HCT116 (cell line): ENCODE data around the gene RHNO1. TPM values are rescaled to one million over a fixed set of nuclear protein-coding genes. Genes with fewer than 3 reads are reported as not detected.

Experiments
- ATAC-seq: fragments of 200-7000 bp; cut with Tn5 transposase; 2 replicates; pipeline ENCODE4 v1.9.1; 2020; ENCODE audit warnings: mild to moderate bottlenecking, moderate library complexity
- BruUV-seq: library from RNA; stranded (reverse); fragments of 400-500 nt; replicated peaks from 2 replicates; lab custom pipeline; 2021; lab: Mats Ljungman, UMichigan
- CTCF ChIA-PET: fragments of 300-600 bp; sonication (Branson Sonifier 250); formaldehyde crosslinking; loops from one replicate; lab custom pipeline; 2021; ENCODE audit warnings: antibody characterized with exemption; lab: Charles Lee
- POLR2A ChIA-PET: fragments of 300-600, 350-600 bp; sonication (Branson Sonifier 250); formaldehyde crosslinking; loops from one replicate; lab custom pipeline; 2021; ENCODE audit warnings: antibody characterized with exemption; lab: Charles Lee
- RAD21 ChIA-PET, 2 experiments: fragments of 300-600 bp; sonication (Branson Sonifier 250); formaldehyde crosslinking; loops; one replicate each; lab custom pipeline; 2023; ENCODE audit warnings: low total read pairs in 2 of 2; ENCODE audit not compliant: uncharacterized antibody in 2 of 2, unreplicated experiment in 2 of 2, low non-redundant PET in 1 of 2; lab: Charles Lee
- DNase-seq: peaks from one replicate; pipeline ENCODE4 v3.0.0-alpha.2; 2010; ENCODE audit warnings: low read depth, low spot score
- H2AFZ ChIP-seq: fragments of 200-600 bp; shearing (Covaris generic), sonication (generic); 2 replicates; pipeline ENCODE4 v1.6.1; 2017; ENCODE audit warnings: low read depth, mixed run types, mixed read lengths, antibody characterized with exemption, low read length; ENCODE audit not compliant: poor library complexity, severe bottlenecking
- H3K27ac ChIP-seq: 2 replicates; pipeline ENCODE4 v1.5.1; 2012; ENCODE audit warnings: low read depth, low read length
- H3K27me3 ChIP-seq: fragments of 200-600 bp; sonication (generic); 2 replicates; pipeline ENCODE4 v1.6.1; 2016; ENCODE audit warnings: mixed run types, low read length, mixed read lengths; ENCODE audit not compliant: insufficient read depth
- H3K36me3 ChIP-seq, 2 experiments: fragments of 200-500 bp in 1 of 2; fragments of 200-600 bp in 1 of 2; sonication (Bioruptor generic) in 1 of 2; sonication (generic) in 1 of 2; 2 replicates each; pipeline versions ENCODE4 v1.5.1 to v1.6.1; 2014 to 2016; ENCODE audit warnings: low read length in 2 of 2, inconsistent platforms in 1 of 2, mixed read lengths in 1 of 2, mixed run types in 1 of 2; ENCODE audit not compliant: insufficient read depth in 2 of 2, control insufficient read depth in 1 of 2
- H3K4me1 ChIP-seq, 2 experiments: fragments of 200-600 bp in 1 of 2; sonication (generic) in 1 of 2; 2 replicates each; pipeline versions ENCODE4 v1.5.1 to v1.6.1; 2012 to 2017; ENCODE audit warnings: low read length in 2 of 2, inconsistent platforms in 1 of 2, mild to moderate bottlenecking in 1 of 2, mixed read lengths in 1 of 2, mixed run types in 1 of 2, moderate library complexity in 1 of 2; ENCODE audit not compliant: insufficient read depth in 2 of 2, control insufficient read depth in 1 of 2
- H3K4me2 ChIP-seq: fragments of 200-600 bp; sonication (generic); 2 replicates; pipeline ENCODE4 v1.6.1; 2017; ENCODE audit warnings: mixed run types, low read length, mixed read lengths
- H3K4me3 ChIP-seq, 2 experiments: fragments of 200-600 bp in 1 of 2; sonication (generic) in 1 of 2; replicated peaks in 1 of 2; 2 replicates each; pipeline ENCODE4 v1.5.1; 2011 to 2016; ENCODE audit warnings: low read length in 2 of 2, control low read depth in 1 of 2, low read depth in 1 of 2, mild to moderate bottlenecking in 1 of 2, mixed read lengths in 1 of 2, mixed run types in 1 of 2
- H3K79me2 ChIP-seq: fragments of 200-600 bp; sonication (generic); 2 replicates; pipeline ENCODE4 v1.6.1; 2017; ENCODE audit warnings: mild to moderate bottlenecking, mixed run types, low read length, moderate library complexity, mixed read lengths; ENCODE audit not compliant: insufficient read depth
- H3K9ac ChIP-seq: fragments of 200-600 bp; sonication (generic); 2 replicates; pipeline ENCODE4 v1.6.1; 2016; ENCODE audit warnings: low read length, mixed read lengths
- H3K9me2 ChIP-seq: fragments of 200-600 bp; sonication (generic), shearing (Covaris generic); 2 replicates; pipeline ENCODE4 v1.6.1; 2017; ENCODE audit warnings: mixed run types, mild to moderate bottlenecking, moderate library complexity; ENCODE audit not compliant: insufficient read depth
- H3K9me3 ChIP-seq, 2 experiments: fragments of 200-500 bp in 1 of 2; fragments of 200-600 bp in 1 of 2; sonication (Bioruptor generic) in 1 of 2; sonication (generic) in 1 of 2; 2 replicates each; pipeline ENCODE4 v1.6.1; 2014 to 2017; ENCODE audit warnings: low read length in 2 of 2, mixed read lengths in 2 of 2, inconsistent platforms in 1 of 2, low read depth in 1 of 2, mild to moderate bottlenecking in 1 of 2, mixed run types in 1 of 2, moderate library complexity in 1 of 2; ENCODE audit not compliant: control insufficient read depth in 1 of 2, insufficient read depth in 1 of 2
- H4K20me1 ChIP-seq: fragments of 200-600 bp; sonication (generic), shearing (Covaris generic); 2 replicates; pipeline ENCODE4 v1.6.1; 2017; ENCODE audit warnings: mixed run types, mild to moderate bottlenecking, moderate library complexity; ENCODE audit not compliant: insufficient read depth
- CBX3 ChIP-seq: IDR thresholded peaks from 2 replicates; pipeline ENCODE4 v1.6.1; 2012; ENCODE audit warnings: low read depth
- CEBPB ChIP-seq: IDR thresholded peaks from 2 replicates; pipeline ENCODE4 v1.6.1; 2012; ENCODE audit warnings: low read depth
- CTCF ChIP-seq, 3 experiments: fragments of 200-600 bp in 1 of 3; sonication (generic) in 1 of 3; IDR thresholded peaks in 2 of 3; conservative IDR thresholded peaks in 1 of 3; 2 replicates each; pipeline ENCODE4 v1.5.1; 2012 to 2017; ENCODE audit warnings: low read depth in 2 of 3, low read length in 2 of 3, antibody characterized with exemption in 1 of 3, borderline replicate concordance in 1 of 3, control low read depth in 1 of 3, mild to moderate bottlenecking in 1 of 3, mixed read lengths in 1 of 3, mixed run types in 1 of 3, moderate library complexity in 1 of 3; ENCODE audit not compliant: insufficient read depth in 1 of 3
- EGR1 ChIP-seq: IDR thresholded peaks from 2 replicates; pipeline ENCODE4 v1.6.1; 2012; ENCODE audit warnings: low read depth
- EZH2phosphoT487 ChIP-seq: fragments of 200-600 bp; IDR thresholded peaks from 2 replicates; pipeline ENCODE4 v1.6.1; 2018; ENCODE audit warnings: antibody characterized with exemption, borderline replicate concordance
- FOSL1 ChIP-seq: IDR thresholded peaks from 2 replicates; pipeline ENCODE4 v1.6.1; 2012; ENCODE audit warnings: low read depth
- JUND ChIP-seq: IDR thresholded peaks from 2 replicates; pipeline ENCODE4 v1.6.1; 2012
- POLR2A ChIP-seq: IDR thresholded peaks from 2 replicates; pipeline ENCODE4 v1.7.0; 2011; ENCODE audit warnings: borderline replicate concordance; ENCODE audit not compliant: insufficient read depth, insufficient read length; ENCODE audit errors: extremely low read depth
- RAD21 ChIP-seq: IDR thresholded peaks from 2 replicates; pipeline ENCODE4 v1.6.1; 2012; ENCODE audit warnings: low read depth, mild to moderate bottlenecking
- REST ChIP-seq: IDR thresholded peaks from 2 replicates; pipeline ENCODE4 v1.6.1; 2012; ENCODE audit warnings: low read depth
- SIN3A ChIP-seq: IDR thresholded peaks from 2 replicates; pipeline ENCODE4 v1.6.1; 2012; ENCODE audit warnings: low read depth
- SP1 ChIP-seq: IDR thresholded peaks from 2 replicates; pipeline ENCODE4 v1.6.1; 2012; ENCODE audit warnings: low read depth
- SRF ChIP-seq: IDR thresholded peaks from 2 replicates; pipeline ENCODE4 v1.6.1; 2012; ENCODE audit warnings: low read depth
- TCF7L2 ChIP-seq: IDR thresholded peaks from 2 replicates; pipeline ENCODE4 v1.7.0; 2011; ENCODE audit warnings: borderline replicate concordance, inconsistent platforms; ENCODE audit not compliant: insufficient read depth, insufficient read length; ENCODE audit errors: extremely low read depth
- ZFX ChIP-seq: fragments of 450-650 bp; IDR thresholded peaks from 2 replicates; pipeline ENCODE4 v1.6.1; 2017
- ZNF274 ChIP-seq: fragments of 200-500 bp; sonication (Bioruptor generic); IDR thresholded peaks from 2 replicates; pipeline ENCODE4 v1.6.1; 2014; ENCODE audit warnings: mild to moderate bottlenecking, low read depth, low read length, inconsistent platforms
- intact Hi-C: fragments of 100-400 bp; cut with micrococcal nuclease; formaldehyde crosslinking; loops from 2 replicates; pipeline ENCODE4 v1.10.0; 2022
- total RNA-seq: library from RNA; stranded (reverse); gene quantifications from one replicate; pipeline ENCODE4 v1.2.1, GENCODE V29; 2021; ENCODE audit not compliant: unreplicated experiment
- TF ChIP-seq, protein P1 (sequence below): IDR thresholded peaks from 2 replicates; pipeline ENCODE4 v1.6.1; 2012

RHNO1 gene
- total RNA-seq, 1 experiment from 2014 or later, result 29.7 TPM

DNA sequence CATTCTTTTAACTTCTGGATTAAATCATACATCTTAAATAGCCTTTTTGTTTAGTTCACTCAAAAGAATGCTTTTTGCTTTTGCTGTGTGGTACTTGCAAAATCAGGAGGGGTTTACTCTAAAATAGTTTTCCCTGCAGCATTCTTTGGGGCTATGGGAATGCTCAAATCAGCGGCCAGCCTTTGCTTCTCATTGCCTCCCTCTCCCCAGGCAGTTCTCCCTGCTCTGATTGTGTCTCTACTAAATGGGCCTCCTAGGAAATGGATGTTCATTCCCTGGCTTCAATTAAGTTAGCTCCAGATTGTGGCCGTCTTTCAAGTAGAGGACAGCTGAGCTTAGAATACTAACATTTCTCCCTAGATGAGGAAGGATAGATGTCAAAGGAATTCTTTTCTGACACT is 18.0 kb downstream of the RHNO1 start:
- Histone ChIP-seq H3K79me2 (peaks cover 56% of the 10 kb centered on the region), H3K9me3 (no peaks in the 10 kb centered on the region), H3K27ac (no peak overlapping the region), H3K4me1 (peaks cover 19 to 26% of the 10 kb centered on the region in 2 experiments), H3K36me3 (no peaks in the 10 kb centered on the region), H4K20me1 (no peaks in the 10 kb centered on the region), H3K9ac (no peak overlapping the region), H3K9me2 (no peaks in the 10 kb centered on the region), H2AFZ (no peak overlapping the region), H3K4me2 (no peak overlapping the region), H3K27me3 (no peaks in the 10 kb centered on the region), H3K4me3 (no peak overlapping the region)
- DNase-seq (no peak), ATAC-seq (no peak)
- no peak for TF ChIP-seq ZNF274
- no peak for TF ChIP-seq FOSL1
- TF ChIP-seq SP1, result no peak
- no peak for TF ChIP-seq EGR1
- no peak for TF ChIP-seq SIN3A
- TF ChIP-seq JUND, result no peak
- no peak for TF ChIP-seq CEBPB
- TF ChIP-seq SRF, result no peak
- TF ChIP-seq, protein P1, sequence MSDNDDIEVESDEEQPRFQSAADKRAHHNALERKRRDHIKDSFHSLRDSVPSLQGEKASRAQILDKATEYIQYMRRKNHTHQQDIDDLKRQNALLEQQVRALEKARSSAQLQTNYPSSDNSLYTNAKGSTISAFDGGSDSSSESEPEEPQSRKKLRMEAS, result no peak
- BruUV-seq, result no TSS peak
- RAD21 ChIA-PET, result no interaction called here
- CTCF ChIA-PET, result no interaction called here
- intact Hi-C loops, result no loop called here
- POLR2A ChIA-PET, result no interaction called here

DNA sequence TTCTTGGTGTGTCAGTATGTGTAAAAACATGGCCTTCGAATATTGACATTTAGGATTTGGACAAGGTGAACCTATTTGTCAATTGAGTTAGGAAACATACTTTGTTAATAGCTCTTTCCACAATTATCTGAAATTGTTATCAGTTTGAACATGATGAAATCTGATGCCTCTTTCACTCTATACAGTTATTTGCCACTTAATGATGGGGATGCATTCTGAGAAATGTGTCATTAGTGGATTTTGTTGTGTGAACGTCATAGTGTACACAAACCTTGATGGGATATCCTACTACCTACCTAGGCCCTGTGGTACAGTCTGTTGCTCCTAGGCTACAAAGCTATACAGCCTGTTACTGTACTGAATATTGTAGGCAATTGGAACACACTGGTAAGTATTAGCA is 18.5 kb downstream of the RHNO1 start:
- BruUV-seq, result no TSS peak
- Histone ChIP-seq H3K27ac (no peak overlapping the region), H3K4me3 (no peak overlapping the region), H3K36me3 (no peaks in the 10 kb centered on the region), H2AFZ (no peak overlapping the region), H4K20me1 (no peaks in the 10 kb centered on the region), H3K9ac (no peak overlapping the region), H3K9me3 (no peaks in the 10 kb centered on the region), H3K4me2 (no peak overlapping the region), H3K4me1 (peaks cover 17 to 22% of the 10 kb centered on the region in 2 experiments), H3K79me2 (peaks cover 60% of the 10 kb centered on the region), H3K9me2 (no peaks in the 10 kb centered on the region), H3K27me3 (no peaks in the 10 kb centered on the region)
- ATAC-seq (no peak), DNase-seq (no peak)
- intact Hi-C loops, result no loop called here
- ChIA-PET RAD21 (no interaction called here), CTCF (no interaction called here), POLR2A (no interaction called here)
- TF ChIP-seq, protein P1, result no peak
- TF ChIP-seq CTCF (IDR thresholded peaks at IDR 0.05 in 2 of 3, conservative IDR thresholded peaks at IDR 0.05 in 1 of 3; ENCODE audit: borderline replicate concordance in 1 of 3, insufficient read depth in 1 of 3, low read depth in 2 of 3, low read length in 2 of 3), result no peak
- TF ChIP-seq CBX3, result no peak
- no peak for TF ChIP-seq ZNF274
- no peak for TF ChIP-seq SIN3A
- TF ChIP-seq EGR1, result no peak
- no peak for TF ChIP-seq REST
- TF ChIP-seq JUND, result no peak
- no peak for TF ChIP-seq ZFX
- TF ChIP-seq POLR2A, result no peak
- TF ChIP-seq RAD21, result no peak
- TF ChIP-seq SRF, result no peak
- no peak for TF ChIP-seq EZH2phosphoT487
- no peak for TF ChIP-seq TCF7L2
